GM19193 (cell line): Measurements from ENCODE around the gene RPGRIP1.

Source experiments
- POLR2A ChIP-seq: IDR thresholded peaks from 4 replicates; pipeline ENCODE4 v1.6.1; 2011; ENCODE audit not compliant: insufficient read depth, insufficient read length; ENCODE audit errors: extremely low read depth

Gene RPGRIP1

DNA sequence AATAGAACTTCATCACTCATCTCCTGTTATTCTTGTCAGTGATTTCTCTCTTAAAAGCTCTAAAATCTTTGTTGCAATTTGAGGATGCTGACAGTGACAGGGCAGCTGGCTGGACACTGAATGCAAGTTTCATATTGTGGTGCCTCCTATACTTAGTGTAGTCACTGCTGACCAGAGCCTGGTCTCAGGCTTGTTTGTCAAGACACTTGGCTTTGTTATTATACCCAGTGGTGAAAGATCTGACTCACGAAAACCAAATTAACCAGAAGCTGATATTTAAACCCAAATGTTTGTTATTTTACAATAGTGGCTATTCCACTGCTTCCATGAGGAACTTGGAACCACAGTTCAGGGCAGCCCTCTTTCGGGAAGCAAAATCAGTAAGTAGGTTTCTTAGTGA is 42.8 kb downstream of the RPGRIP1 start:
- no peak for TF ChIP-seq POLR2A

DNA sequence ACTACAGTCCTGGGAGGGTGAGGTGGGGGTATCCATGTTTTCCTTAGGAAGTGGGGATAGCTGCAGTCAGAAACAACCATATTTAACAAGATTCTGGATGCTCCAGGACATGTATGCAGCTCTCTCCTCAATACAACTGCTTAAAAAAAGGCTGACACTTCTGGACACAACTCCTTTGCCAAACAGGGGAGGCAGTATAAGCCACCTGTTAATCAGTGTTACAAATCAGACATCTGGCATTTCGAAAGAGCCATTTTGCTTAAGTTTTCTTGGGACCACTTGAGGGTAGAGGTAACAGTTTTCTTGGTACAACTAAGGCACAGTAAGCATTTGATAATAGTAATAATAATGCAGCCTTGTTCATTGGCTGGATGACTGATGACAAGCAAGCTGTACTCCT is 47.1 kb downstream of the RPGRIP1 start:
- TF ChIP-seq POLR2A = no peak
